ENCODE results near the gene DIAPH2.

The DIAPH2 gene

DNA sequence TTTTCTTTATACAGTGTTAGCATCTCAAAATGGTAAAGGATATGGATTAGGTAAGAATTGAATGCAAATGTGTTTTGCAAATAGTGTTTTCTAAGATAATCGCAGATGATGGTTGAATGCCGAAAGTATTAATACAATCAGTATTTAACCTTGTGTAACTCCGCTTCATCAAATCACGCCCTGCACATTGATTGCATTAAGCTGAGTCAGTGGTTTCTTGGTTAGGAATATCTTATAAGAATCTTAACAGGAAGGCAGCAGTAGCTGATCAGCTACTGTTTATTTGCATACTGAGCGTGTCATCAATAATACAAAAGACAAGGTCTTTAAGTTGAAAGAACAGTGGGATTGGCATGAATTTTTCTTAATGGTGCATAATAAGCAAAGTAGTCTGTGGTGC is 744.5 kb downstream of the DIAPH2 start:
- TF ChIP-seq, protein P1, sequence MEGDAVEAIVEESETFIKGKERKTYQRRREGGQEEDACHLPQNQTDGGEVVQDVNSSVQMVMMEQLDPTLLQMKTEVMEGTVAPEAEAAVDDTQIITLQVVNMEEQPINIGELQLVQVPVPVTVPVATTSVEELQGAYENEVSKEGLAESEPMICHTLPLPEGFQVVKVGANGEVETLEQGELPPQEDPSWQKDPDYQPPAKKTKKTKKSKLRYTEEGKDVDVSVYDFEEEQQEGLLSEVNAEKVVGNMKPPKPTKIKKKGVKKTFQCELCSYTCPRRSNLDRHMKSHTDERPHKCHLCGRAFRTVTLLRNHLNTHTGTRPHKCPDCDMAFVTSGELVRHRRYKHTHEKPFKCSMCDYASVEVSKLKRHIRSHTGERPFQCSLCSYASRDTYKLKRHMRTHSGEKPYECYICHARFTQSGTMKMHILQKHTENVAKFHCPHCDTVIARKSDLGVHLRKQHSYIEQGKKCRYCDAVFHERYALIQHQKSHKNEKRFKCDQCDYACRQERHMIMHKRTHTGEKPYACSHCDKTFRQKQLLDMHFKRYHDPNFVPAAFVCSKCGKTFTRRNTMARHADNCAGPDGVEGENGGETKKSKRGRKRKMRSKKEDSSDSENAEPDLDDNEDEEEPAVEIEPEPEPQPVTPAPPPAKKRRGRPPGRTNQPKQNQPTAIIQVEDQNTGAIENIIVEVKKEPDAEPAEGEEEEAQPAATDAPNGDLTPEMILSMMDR (IDR thresholded peaks at IDR 0.05; ENCODE audit: low read depth, low read length, missing control alignments) = no peak
- H3K4me3 ChIP-seq (replicated peaks; ENCODE audit: low read depth, low read length) = no peak overlapping the region
- no peak for DNase-seq (ENCODE audit: extremely low read depth, low read depth)

DNA sequence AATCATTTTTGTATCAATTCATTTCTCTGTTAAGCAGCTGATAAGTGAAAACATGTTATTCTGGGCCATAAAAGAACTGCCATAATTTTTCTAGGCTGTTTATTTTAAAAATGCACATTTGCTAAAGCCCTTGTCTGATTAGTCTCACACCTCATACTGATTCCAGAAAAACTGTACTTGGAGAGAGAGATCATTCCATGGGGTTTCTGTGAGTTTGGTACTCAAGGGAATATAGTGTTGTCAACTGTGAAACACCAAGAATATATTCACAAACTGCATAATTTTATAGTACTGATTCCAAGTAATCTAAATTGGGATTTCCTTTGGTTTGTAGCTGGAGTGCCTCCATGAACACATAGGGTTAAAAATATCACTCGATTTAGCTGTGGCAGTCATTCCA is 746.6 kb downstream of the DIAPH2 start:
- TF ChIP-seq, protein P1 (IDR thresholded peaks at IDR 0.05; ENCODE audit: low read depth, low read length, missing control alignments) = no peak
- no peak for DNase-seq (ENCODE audit: extremely low read depth, low read depth)
- no peak overlapping the region for H3K4me3 ChIP-seq (replicated peaks; ENCODE audit: low read depth, low read length)

DNA sequence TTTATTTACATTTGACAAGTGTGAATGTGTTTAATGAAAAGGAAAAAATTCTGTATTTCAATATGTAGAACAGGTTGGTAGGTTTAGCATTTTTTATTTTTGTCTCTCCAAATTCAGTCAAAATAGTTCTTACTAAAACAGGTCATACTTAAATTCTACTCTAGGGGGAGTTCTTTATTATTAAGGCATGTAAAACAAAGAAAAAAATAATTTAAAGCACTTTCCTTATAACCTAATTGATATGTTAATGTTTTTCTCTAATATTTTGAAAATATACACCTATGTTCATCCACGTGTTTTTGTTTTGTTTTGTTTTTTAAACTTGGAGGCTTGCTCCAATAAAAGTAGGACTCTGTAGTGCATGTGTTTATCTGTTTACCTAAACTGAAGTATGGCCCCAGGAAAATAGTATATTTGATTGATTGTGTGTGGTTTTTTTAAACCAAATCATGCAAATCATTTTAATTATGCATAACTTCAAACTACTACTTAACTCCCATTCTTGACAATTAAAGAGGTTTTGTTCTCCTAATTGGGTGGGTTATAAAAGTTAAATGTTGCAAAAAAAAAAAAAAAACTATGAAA is 761.7 kb downstream of the DIAPH2 start:
- TF ChIP-seq, protein P1 (IDR thresholded peaks at IDR 0.05; ENCODE audit: low read depth, low read length, missing control alignments) = no peak
- no peak overlapping the region for H3K4me3 ChIP-seq (replicated peaks; ENCODE audit: low read depth, low read length)
- DNase-seq (ENCODE audit: extremely low read depth, low read depth) = no peak

DNA sequence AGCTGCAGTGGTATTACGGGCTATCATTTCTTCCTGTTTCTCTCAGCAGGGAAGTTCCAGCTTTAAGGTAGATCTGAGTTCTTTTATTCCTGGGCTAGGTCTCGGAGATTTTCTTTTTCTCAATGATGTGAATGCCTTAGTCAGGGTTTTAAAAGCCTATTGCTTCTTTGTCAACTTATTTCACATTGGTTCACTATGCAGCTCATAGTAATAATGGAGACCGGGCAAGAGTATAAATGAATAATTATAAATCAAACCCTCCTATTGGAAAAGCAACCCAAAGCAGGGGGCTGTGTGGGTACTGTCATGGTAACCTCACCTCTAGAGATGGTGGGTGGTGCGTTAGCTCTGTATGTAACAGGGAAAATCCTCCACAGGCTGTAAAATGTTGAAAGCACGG is 762.7 kb downstream of the DIAPH2 start:
- TF ChIP-seq, protein P1 (IDR thresholded peaks at IDR 0.05; ENCODE audit: low read depth, low read length, missing control alignments) = no peak
- no peak overlapping the region for H3K4me3 ChIP-seq (replicated peaks; ENCODE audit: low read depth, low read length)
- DNase-seq (ENCODE audit: extremely low read depth, low read depth) = no peak

DNA sequence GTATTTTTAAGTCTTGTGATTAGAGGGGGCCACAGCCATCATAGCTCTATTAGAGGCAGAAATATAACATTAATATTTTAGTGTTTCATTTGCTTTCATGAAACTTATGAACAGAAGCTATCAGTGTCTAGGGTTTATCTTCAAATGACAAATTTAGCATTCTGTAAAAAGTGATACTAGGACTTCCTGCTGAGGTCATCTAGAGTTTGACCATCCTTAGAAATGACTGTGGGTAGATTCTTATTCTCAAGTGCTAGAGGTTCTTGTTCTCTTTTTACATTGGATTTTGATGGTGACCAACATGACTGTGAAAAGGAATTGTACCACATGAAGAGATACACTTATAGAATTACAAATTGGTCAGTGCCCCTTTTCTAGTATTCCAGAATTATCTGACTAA is 767.6 kb downstream of the DIAPH2 start:
- H3K4me3 ChIP-seq (replicated peaks; ENCODE audit: low read depth, low read length) = no peak overlapping the region
- DNase-seq (ENCODE audit: extremely low read depth, low read depth) = no peak
- TF ChIP-seq, protein P1 (IDR thresholded peaks at IDR 0.05; ENCODE audit: low read depth, low read length, missing control alignments) = no peak

DNA sequence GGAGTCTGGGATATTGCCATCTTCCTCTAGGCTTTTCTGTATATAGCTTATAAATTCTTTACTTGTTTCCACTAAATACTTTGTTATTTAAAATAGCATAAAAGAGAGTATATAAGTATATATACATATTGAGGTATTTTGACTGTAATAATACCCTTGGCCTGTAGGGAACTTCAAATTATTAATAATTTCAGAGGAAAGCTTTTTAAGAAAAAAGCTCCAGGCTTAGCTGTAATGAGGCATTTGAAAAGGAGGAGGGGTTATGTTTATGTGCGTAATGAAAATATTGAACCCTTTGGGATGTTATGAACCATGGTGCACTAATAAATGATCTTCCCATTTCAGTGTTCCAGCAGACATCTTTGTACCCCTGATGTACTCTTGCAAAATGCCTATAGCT is 777.1 kb downstream of the DIAPH2 start:
- TF ChIP-seq, protein P1 (IDR thresholded peaks at IDR 0.05; ENCODE audit: low read depth, low read length, missing control alignments) = no peak

DNA sequence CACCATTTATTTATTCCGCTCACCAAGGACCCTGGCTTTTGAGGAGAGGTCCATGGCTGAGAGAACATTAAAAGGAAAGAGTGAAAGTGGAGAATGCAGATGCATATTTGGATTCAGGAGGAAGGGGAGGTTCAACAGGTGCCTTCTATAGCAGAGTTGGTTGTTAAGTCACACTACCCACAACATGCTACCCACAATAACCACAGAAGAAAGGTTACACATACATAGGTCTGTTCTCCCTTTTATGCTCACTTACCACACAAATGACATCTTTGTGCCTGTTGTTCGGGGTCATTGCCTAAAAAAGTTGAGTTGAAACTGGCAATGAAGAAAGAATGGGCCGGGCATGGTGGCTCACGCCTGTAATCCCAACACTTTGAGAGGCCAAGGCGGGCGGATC is 786.4 kb downstream of the DIAPH2 start:
- no peak for DNase-seq (ENCODE audit: extremely low read depth, low read depth)
- TF ChIP-seq, protein P1 (IDR thresholded peaks at IDR 0.05; ENCODE audit: low read depth, low read length, missing control alignments) = no peak
- H3K4me3 ChIP-seq (replicated peaks; ENCODE audit: low read depth, low read length) = no peak overlapping the region

More for the DNA sequence above, 777.1 kb downstream of the DIAPH2 start:
- H3K4me3 ChIP-seq (replicated peaks; ENCODE audit: low read depth, low read length) = no peak overlapping the region
- no peak for DNase-seq (ENCODE audit: extremely low read depth, low read depth)

Data from HFF-Myc (cell line).